Uterus (tissue), 2 donors: ENCODE results near the gene ANKRD6.

Source experiments
- CTCF ChIP-seq, 4 experiments: fragments of 200-600 bp in 2 of 4; fragments of 450-650 bp in 2 of 4; sonication (generic) in 2 of 4; IDR thresholded peaks; one replicate each; pipeline ENCODE4 v1.5.1; 2016 to 2019; ENCODE audit warnings: antibody characterized with exemption in 4 of 4, mild to moderate bottlenecking in 2 of 4, moderate library complexity in 1 of 4
- POLR2A ChIP-seq, 2 donors: fragments of 450-650 bp; IDR thresholded peaks; one replicate each; pipeline ENCODE4 v1.6.1; 2016; ENCODE audit warnings: antibody characterized with exemption in 2 of 2, mild to moderate bottlenecking in 1 of 2, moderate library complexity in 1 of 2

GRCh38 chr6:89638320-89639195 is 205.6 kb downstream of the ANKRD6 start, which contains the start of gene LYRM2:
- TF ChIP-seq CTCF (IDR thresholded peaks at IDR 0.05): peak in 3 of 4 experiments; percentile 16 to 49 (median 35)
- peak; percentile 65 to 91 for TF ChIP-seq POLR2A (IDR thresholded peaks at IDR 0.05)
